NCI-H1105 (cell line): ENCODE data around the gene SLC35F6.
A peak's percentile ranks its signal among the peaks of the same experiment; 100 is the strongest.
"Not testable (repeated sequence)": the region's sequence is repeated elsewhere in the genome, so short reads cannot be mapped to it uniquely, and the experiment has no call there.

Source experiments
- DNase-seq: peaks from one replicate; lab custom pipeline; 2025; lab: John Stamatoyannopoulos, UW

Gene SLC35F6

GRCh38 chr2:26731714-26732113 is 32.4 kb upstream of the SLC35F6 start:
- DNase-seq: no peak

GRCh38 chr2:26732446-26732845 is 31.6 kb upstream of the SLC35F6 start:
- DNase-seq: no peak

GRCh38 chr2:26733413-26733812 is 30.7 kb upstream of the SLC35F6 start:
- DNase-seq: no peak

GRCh38 chr2:26735097-26735496 is 29.0 kb upstream of the SLC35F6 start:
- DNase-seq: no peak

- DNase-seq: no peak
Observed at GRCh38 chr2:26735883-26736588, 28.0 kb upstream of the SLC35F6 start.

- DNase-seq: no peak
Observed at GRCh38 chr2:26737221-26737620, 26.9 kb upstream of the SLC35F6 start.

- DNase-seq: no peak
Observed at GRCh38 chr2:26738481-26738880, 25.6 kb upstream of the SLC35F6 start.

GRCh38 chr2:26739514-26739913 is 24.6 kb upstream of the SLC35F6 start:
- no peak for DNase-seq

- DNase-seq: no peak
Observed at GRCh38 chr2:26740346-26740745, 23.7 kb upstream of the SLC35F6 start.

- DNase-seq: no peak
Observed at GRCh38 chr2:26740890-26741302, 23.2 kb upstream of the SLC35F6 start.

- DNase-seq: no peak
Observed at GRCh38 chr2:26742048-26742770, 21.9 kb upstream of the SLC35F6 start.

- DNase-seq: no peak
Observed at GRCh38 chr2:26743852-26744251, 20.2 kb upstream of the SLC35F6 start.

- DNase-seq: no peak
Observed at GRCh38 chr2:26744953-26745352, 19.1 kb upstream of the SLC35F6 start.

GRCh38 chr2:26745609-26746327 is 18.3 kb upstream of the SLC35F6 start:
- DNase-seq: peak; percentile 53

GRCh38 chr2:26746934-26747333 is 17.1 kb upstream of the SLC35F6 start:
- no peak for DNase-seq

GRCh38 chr2:26749787-26750420 is 14.2 kb upstream of the SLC35F6 start:
- DNase-seq: not testable (repeated sequence)

GRCh38 chr2:26750467-26750866 is 13.6 kb upstream of the SLC35F6 start:
- not testable (repeated sequence) for DNase-seq

- no peak for DNase-seq
Observed at GRCh38 chr2:26752656-26753055, 11.4 kb upstream of the SLC35F6 start.

GRCh38 chr2:26754539-26754938 is 9.5 kb upstream of the SLC35F6 start:
- no peak for DNase-seq

GRCh38 chr2:26754972-26755670 is 9.0 kb upstream of the SLC35F6 start:
- no peak for DNase-seq

- DNase-seq: no peak
Observed at GRCh38 chr2:26756337-26756736, 7.7 kb upstream of the SLC35F6 start.
